HEK293 (cell line): ENCODE results near the gene CACYBP.

Source experiments
- CTCF ChIA-PET: fragments of 350-600 bp; formaldehyde crosslinking; extraction: SDS; loops from one replicate; lab custom pipeline; 2021; ENCODE audit warnings: antibody characterized with exemption; lab: Yijun Ruan, JAX
- POLR2A ChIA-PET: fragments of 300-600 bp; formaldehyde crosslinking; extraction: SDS; loops from one replicate; lab custom pipeline; 2020; ENCODE audit warnings: antibody characterized with exemption, inconsistent platforms; lab: Yijun Ruan, JAX
- H3K27ac ChIP-seq: fragments of 200-500 bp; sonication (Bioruptor generic); 2 replicates; pipeline ENCODE4 v1.5.1; 2014; ENCODE audit warnings: low read depth, low read length, control low read depth, inconsistent platforms; ENCODE audit errors: extremely low read depth
- H3K36me3 ChIP-seq, 2 experiments: fragments of 200-500 bp in 1 of 2; sonication (Bioruptor generic) in 1 of 2; 1 replicate in 1 of 2; 2 replicates in 1 of 2; pipeline ENCODE4 v1.5.1; 2014 to 2017; ENCODE audit warnings: inconsistent platforms in 2 of 2, low read length in 2 of 2; ENCODE audit not compliant: control insufficient read depth in 2 of 2, insufficient read depth in 1 of 2
- H3K4me1 ChIP-seq: fragments of 200-500 bp; sonication (Bioruptor generic); 2 replicates; pipeline ENCODE4 v1.5.1; 2014; ENCODE audit warnings: mild to moderate bottlenecking, low read length, inconsistent platforms; ENCODE audit not compliant: control insufficient read depth, insufficient read depth
- H3K4me3 ChIP-seq: 2 replicates; pipeline ENCODE4 v1.5.1; 2011; ENCODE audit warnings: low read depth, mild to moderate bottlenecking, control low read depth, low read length, moderate library complexity
- H3K9me3 ChIP-seq: fragments of 200-500 bp; sonication (Bioruptor generic); 2 replicates; pipeline ENCODE4 v1.5.1; 2014; ENCODE audit warnings: low read depth, low read length, inconsistent platforms; ENCODE audit not compliant: control insufficient read depth, insufficient read depth
- ATF2 ChIP-seq: fragments of 450-650 bp; formaldehyde crosslinking; IDR thresholded peaks from 2 replicates; pipeline ENCODE4 v1.5.1; 2016; ENCODE audit warnings: missing biosample characterization, missing genetic modification characterization, low read depth
- BCL6B ChIP-seq: fragments of 450-650 bp; formaldehyde crosslinking; IDR thresholded peaks from 2 replicates; pipeline ENCODE4 v1.5.1; 2017; ENCODE audit warnings: missing biosample characterization, missing genetic modification characterization
- KLF16 ChIP-seq: fragments of 450-650 bp; formaldehyde crosslinking; IDR thresholded peaks from 2 replicates; pipeline ENCODE4 v1.5.1; 2017; ENCODE audit warnings: missing biosample characterization, missing genetic modification characterization
- PATZ1 ChIP-seq: fragments of 450-650 bp; formaldehyde crosslinking; IDR thresholded peaks from 2 replicates; pipeline ENCODE4 v1.5.1; 2016; ENCODE audit warnings: missing biosample characterization, missing genetic modification characterization
- TSHZ1 ChIP-seq: fragments of 450-650 bp; formaldehyde crosslinking; IDR thresholded peaks from 2 replicates; pipeline ENCODE4 v1.5.1; 2016; ENCODE audit warnings: missing biosample characterization, missing genetic modification characterization, borderline replicate concordance
- ZBTB21 ChIP-seq: fragments of 450-650 bp; formaldehyde crosslinking; IDR thresholded peaks from 2 replicates; pipeline ENCODE4 v1.5.1; 2017; ENCODE audit warnings: missing biosample characterization, missing genetic modification characterization
- ZNF138 ChIP-seq: fragments of 450-650 bp; formaldehyde crosslinking; IDR thresholded peaks from 2 replicates; pipeline ENCODE4 v1.5.1; 2016; ENCODE audit warnings: missing biosample characterization, missing genetic modification characterization, borderline replicate concordance
- ZNF311 ChIP-seq: fragments of 450-650 bp; formaldehyde crosslinking; IDR thresholded peaks from 2 replicates; pipeline ENCODE4 v1.5.1; 2017; ENCODE audit warnings: missing biosample characterization, missing genetic modification characterization, borderline replicate concordance
- ZNF362 ChIP-seq: fragments of 450-650 bp; formaldehyde crosslinking; IDR thresholded peaks from 2 replicates; pipeline ENCODE4 v1.5.1; 2016; ENCODE audit warnings: missing biosample characterization, missing genetic modification characterization
- ZNF398 ChIP-seq: fragments of 450-650 bp; formaldehyde crosslinking; IDR thresholded peaks from 2 replicates; pipeline ENCODE4 v1.5.1; 2017; ENCODE audit warnings: missing biosample characterization, missing genetic modification characterization
- ZNF423 ChIP-seq: fragments of 450-650 bp; formaldehyde crosslinking; IDR thresholded peaks from 2 replicates; pipeline ENCODE4 v1.5.1; 2016; ENCODE audit warnings: missing biosample characterization, missing genetic modification characterization
- ZNF558 ChIP-seq: fragments of 450-650 bp; formaldehyde crosslinking; IDR thresholded peaks from 2 replicates; pipeline ENCODE4 v1.5.1; 2016; ENCODE audit warnings: missing biosample characterization, missing genetic modification characterization
- ZNF707 ChIP-seq: fragments of 450-650 bp; formaldehyde crosslinking; IDR thresholded peaks from 2 replicates; pipeline ENCODE4 v1.5.1; 2016; ENCODE audit warnings: missing biosample characterization, missing genetic modification characterization
- ZNF768 ChIP-seq: fragments of 450-650 bp; formaldehyde crosslinking; IDR thresholded peaks from 2 replicates; pipeline ENCODE4 v1.5.1; 2018; ENCODE audit warnings: missing biosample characterization, mild to moderate bottlenecking, missing genetic modification characterization

CACYBP gene

GRCh38 chr1:175005085-175005783 is 5.5 kb downstream of the CACYBP start:
- H3K27ac ChIP-seq: no peak overlapping the region
- H3K4me1 ChIP-seq: no peaks in the 10 kb centered on the region
- CTCF ChIA-PET: no interaction called here
- TF ChIP-seq ZNF558 (tag by site-specific recombination) (no peak), KLF16 (tag by site-specific recombination) (no peak)
- no peak overlapping the region for H3K4me3 ChIP-seq
- no peaks in the 10 kb centered on the region for H3K9me3 ChIP-seq
- peaks cover 19 to 58% of the 10 kb centered on the region in 2 experiments for H3K36me3 ChIP-seq
- POLR2A ChIA-PET: no interaction called here

GRCh38 chr1:175009532-175009931 is 9.8 kb downstream of the CACYBP start:
- Histone ChIP-seq H3K9me3 (no peaks in the 10 kb centered on the region), H3K36me3 (peaks cover 43 to 100% of the 10 kb centered on the region in 2 experiments), H3K4me1 (no peaks in the 10 kb centered on the region), H3K4me3 (no peak overlapping the region), H3K27ac (no peak overlapping the region)
- ChIA-PET POLR2A (no interaction called here), CTCF (interaction anchor here (0.9 kb wide), 1 partner anchor 20 kb away, joined by 4 read pairs; no protein-coding TSS in a partner anchor)
- TF ChIP-seq ZNF362 (tag by site-specific recombination) (peak; percentile 46; the same call in 1 of the 2 replicates), PATZ1 (tag by site-specific recombination) (no peak)

- H3K9me3 ChIP-seq: no peaks in the 10 kb centered on the region
- ChIA-PET CTCF (no interaction called here), POLR2A (interaction anchor here (1.7 kb wide), 1 partner anchor 13 kb away, joined by 6 read pairs; no protein-coding TSS in a partner anchor)
- no peaks in the 10 kb centered on the region for H3K4me1 ChIP-seq
- TF ChIP-seq ZNF311 (tag by site-specific recombination): no peak
- peak; percentile 80 for TF ChIP-seq ATF2 (tag by site-specific recombination)
- no peak for TF ChIP-seq ZNF707 (tag by site-specific recombination)
- no peak for TF ChIP-seq ZNF423 (tag by site-specific recombination)
- TF ChIP-seq ZNF138 (tag by site-specific recombination): no peak
- no peak for TF ChIP-seq ZBTB21 (tag by site-specific recombination)
- H3K27ac ChIP-seq: no peak overlapping the region
- peaks cover 62 to 100% of the 10 kb centered on the region in 2 experiments for H3K36me3 ChIP-seq
- no peak overlapping the region for H3K4me3 ChIP-seq
These were observed 13.7 kb downstream of the CACYBP start for GRCh38 chr1:175013445-175013844.

- CTCF ChIA-PET: no interaction called here
- POLR2A ChIA-PET: interaction anchor here (1.7 kb wide), 1 partner anchor 15 kb away, joined by 6 read pairs; no protein-coding TSS in a partner anchor
- TF ChIP-seq TSHZ1 (no peak), ZNF398 (tag by site-specific recombination) (no peak), BCL6B (tag by site-specific recombination) (no peak), ZNF768 (tag by site-specific recombination) (no peak)
These were observed 15.5 kb downstream of the CACYBP start for GRCh38 chr1:175015243-175015642.

More at GRCh38 chr1:175015243-175015642, 15.5 kb downstream of the CACYBP start:
- Histone ChIP-seq H3K9me3 (no peaks in the 10 kb centered on the region), H3K27ac (no peak overlapping the region), H3K36me3 (peaks cover 54 to 90% of the 10 kb centered on the region in 2 experiments), H3K4me3 (no peak overlapping the region), H3K4me1 (no peaks in the 10 kb centered on the region)
